HEK293T (cell line): ENCODE measurements around the gene GALNT18.

Experiments used
- CTCF ChIA-PET: fragments of 350-600 bp; formaldehyde crosslinking; extraction: SDS; loops from one replicate; lab custom pipeline; 2021; ENCODE audit warnings: antibody characterized with exemption, inconsistent platforms; lab: Yijun Ruan, JAX
- POLR2A ChIA-PET: fragments of 350-600 bp; formaldehyde crosslinking; extraction: SDS; loops from one replicate; lab custom pipeline; 2020; ENCODE audit warnings: antibody characterized with exemption, inconsistent platforms; lab: Yijun Ruan, JAX
- DNase-seq: peaks from one replicate; pipeline ENCODE4 v3.0.0; 2012; ENCODE audit warnings: mixed read lengths; ENCODE audit errors: extremely low spot score
- ARNT ChIP-seq: fragments of 450-650 bp; IDR thresholded peaks from 2 replicates; pipeline ENCODE4 v1.6.1; 2017; ENCODE audit warnings: mild to moderate bottlenecking
- BHLHE40 ChIP-seq: fragments of 450-650 bp; IDR thresholded peaks from 2 replicates; pipeline ENCODE4 v1.6.1; 2016; ENCODE audit warnings: mild to moderate bottlenecking, moderate library complexity, borderline replicate concordance
- CTBP1 ChIP-seq: fragments of 450-650 bp; IDR thresholded peaks from 2 replicates; pipeline ENCODE4 v1.6.1; 2016; ENCODE audit warnings: borderline replicate concordance
- ELF4 ChIP-seq: fragments of 450-650 bp; IDR thresholded peaks from 2 replicates; pipeline ENCODE4 v1.6.1; 2017; ENCODE audit warnings: antibody characterized with exemption
- FOXA1 ChIP-seq: fragments of 450-650 bp; IDR thresholded peaks from 2 replicates; pipeline ENCODE4 v1.6.1; 2016; ENCODE audit warnings: mild to moderate bottlenecking
- FOXK2 ChIP-seq: fragments of 450-650 bp; IDR thresholded peaks from 2 replicates; pipeline ENCODE4 v1.6.1; 2016; ENCODE audit warnings: mild to moderate bottlenecking
- FOXM1 ChIP-seq: fragments of 450-650 bp; IDR thresholded peaks from 2 replicates; pipeline ENCODE4 v1.6.1; 2017; ENCODE audit warnings: mild to moderate bottlenecking, borderline replicate concordance
- HDGF ChIP-seq: fragments of 450-650 bp; IDR thresholded peaks from 2 replicates; pipeline ENCODE4 v1.6.1; 2017; ENCODE audit warnings: antibody characterized with exemption, borderline replicate concordance
- L3MBTL2 ChIP-seq: fragments of 450-650 bp; conservative IDR thresholded peaks from 2 replicates; pipeline ENCODE4 v1.6.1; 2016; ENCODE audit warnings: mild to moderate bottlenecking
- LEF1 ChIP-seq: fragments of 450-650 bp; IDR thresholded peaks from 2 replicates; pipeline ENCODE4 v1.6.1; 2017; ENCODE audit warnings: mild to moderate bottlenecking, borderline replicate concordance
- NFRKB ChIP-seq: fragments of 450-650 bp; IDR thresholded peaks from 2 replicates; pipeline ENCODE4 v1.6.1; 2016; ENCODE audit warnings: mild to moderate bottlenecking, moderate library complexity
- SP1 ChIP-seq: fragments of 450-650 bp; IDR thresholded peaks from 2 replicates; pipeline ENCODE4 v1.6.1; 2017
- SUZ12 ChIP-seq: fragments of 450-650 bp; IDR thresholded peaks from 2 replicates; pipeline ENCODE4 v1.6.1; 2016; ENCODE audit warnings: mild to moderate bottlenecking
- TARDBP ChIP-seq: fragments of 450-650 bp; IDR thresholded peaks from 2 replicates; pipeline ENCODE4 v1.6.1; 2016
- ZNF384 ChIP-seq: fragments of 450-650 bp; IDR thresholded peaks from 2 replicates; pipeline ENCODE4 v1.6.1; 2016
- TF ChIP-seq, protein P1 (sequence below): fragments of 450-650 bp; IDR thresholded peaks from 2 replicates; pipeline ENCODE4 v1.6.1; 2016

GALNT18 gene

DNA sequence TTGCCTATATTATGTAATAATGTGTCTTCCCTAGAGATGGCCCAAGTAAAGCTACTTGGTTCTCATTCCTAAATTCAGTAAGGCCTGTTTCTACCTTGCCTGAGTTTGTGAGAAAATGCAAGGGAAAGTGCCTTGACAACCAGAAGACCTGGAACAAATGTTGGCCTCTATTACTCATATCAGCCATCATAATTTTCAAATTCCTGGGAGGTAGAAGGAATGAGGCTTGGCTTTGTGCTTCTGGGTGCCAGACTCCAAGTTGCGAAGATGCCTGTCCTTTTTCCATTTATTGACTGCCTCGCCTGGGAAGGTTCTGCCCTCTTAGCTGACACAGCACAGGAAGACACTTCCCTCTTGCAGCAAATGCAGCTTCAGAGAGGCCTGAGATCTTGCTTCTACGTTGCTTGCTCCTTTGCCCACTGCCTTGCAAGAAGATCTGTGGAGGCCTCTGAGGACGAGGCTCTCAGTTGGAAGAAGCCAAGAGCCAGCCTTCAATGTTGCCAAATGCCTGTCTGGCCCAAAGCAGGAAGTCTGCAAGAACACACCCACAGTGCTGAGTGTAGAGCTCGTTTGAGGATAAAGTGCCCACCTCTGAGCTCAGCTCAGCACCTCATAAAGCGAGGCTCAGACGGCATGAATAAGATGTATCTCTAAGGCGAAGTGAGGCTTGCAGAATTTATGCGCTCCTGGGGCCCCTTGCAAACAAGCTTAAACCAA, 120.1 kb downstream of the GALNT18 start:
- no peak for DNase-seq
- CTCF ChIA-PET: no interaction called here

DNA sequence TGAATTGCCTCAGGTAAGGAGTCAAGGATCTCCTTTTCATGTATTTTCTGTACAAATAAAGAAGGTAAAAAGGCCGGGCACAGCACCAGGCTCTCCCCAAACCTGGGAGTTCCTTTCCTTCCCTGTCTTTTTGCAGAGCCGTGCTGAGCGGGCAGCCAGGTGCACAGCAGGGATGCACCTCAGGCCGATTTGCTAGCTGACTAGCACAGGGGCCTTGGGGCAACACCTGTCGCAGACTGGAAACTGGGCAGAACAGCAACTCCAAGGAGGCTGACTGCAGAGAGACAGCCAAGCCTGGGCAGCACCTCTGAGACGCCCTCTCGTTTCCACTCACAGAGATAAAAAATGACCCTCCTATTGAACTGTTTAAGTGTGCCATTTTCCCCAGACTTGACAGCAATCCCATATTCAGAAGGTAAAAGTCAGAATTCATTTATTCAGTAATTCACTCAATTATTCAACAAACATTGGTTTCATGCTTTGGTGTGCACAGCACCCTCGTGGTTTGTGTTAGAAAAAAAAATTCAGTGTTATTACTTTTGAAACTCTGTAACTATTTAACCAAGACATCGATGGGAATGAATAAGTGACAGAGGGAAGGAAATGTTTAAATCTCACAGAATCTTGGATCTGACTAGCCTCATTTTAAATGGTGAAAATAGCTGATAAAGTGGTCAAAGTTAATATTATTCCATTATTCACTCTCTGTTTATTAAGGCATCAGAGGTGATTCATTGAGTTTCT, 120.9 kb downstream of the GALNT18 start:
- ChIA-PET POLR2A (no interaction called here), CTCF (no interaction called here)
- TF ChIP-seq L3MBTL2 (no peak), NFRKB (no peak), CTBP1 (no peak), SP1 (no peak), FOXK2 (no peak), ARNT (no peak), ZNF384 (no peak), LEF1 (no peak), FOXA1 (no peak), ELF4 (no peak), SUZ12 (no peak), FOXM1 (no peak), TARDBP (no peak), HDGF (no peak), BHLHE40 (no peak)
- TF ChIP-seq, protein P1, sequence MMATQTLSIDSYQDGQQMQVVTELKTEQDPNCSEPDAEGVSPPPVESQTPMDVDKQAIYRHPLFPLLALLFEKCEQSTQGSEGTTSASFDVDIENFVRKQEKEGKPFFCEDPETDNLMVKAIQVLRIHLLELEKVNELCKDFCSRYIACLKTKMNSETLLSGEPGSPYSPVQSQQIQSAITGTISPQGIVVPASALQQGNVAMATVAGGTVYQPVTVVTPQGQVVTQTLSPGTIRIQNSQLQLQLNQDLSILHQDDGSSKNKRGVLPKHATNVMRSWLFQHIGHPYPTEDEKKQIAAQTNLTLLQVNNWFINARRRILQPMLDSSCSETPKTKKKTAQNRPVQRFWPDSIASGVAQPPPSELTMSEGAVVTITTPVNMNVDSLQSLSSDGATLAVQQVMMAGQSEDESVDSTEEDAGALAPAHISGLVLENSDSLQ: no peak
- no peak for DNase-seq

More for the DNA sequence above, 120.1 kb downstream of the GALNT18 start:
- POLR2A ChIA-PET: no interaction called here
- TF ChIP-seq NFRKB (no peak), ELF4 (no peak), TARDBP (no peak), LEF1 (no peak), FOXM1 (no peak), HDGF (no peak), FOXK2 (no peak), CTBP1 (no peak), SP1 (no peak), SUZ12 (no peak), ZNF384 (no peak)
- TF ChIP-seq, protein P1: no peak

- CTCF ChIA-PET: no interaction called here
- TF ChIP-seq L3MBTL2: no peak
- TF ChIP-seq FOXM1: no peak
- TF ChIP-seq HDGF: no peak
- TF ChIP-seq FOXK2: no peak
- TF ChIP-seq CTBP1: no peak
- TF ChIP-seq ZNF384: no peak
- TF ChIP-seq FOXA1: no peak
- TF ChIP-seq BHLHE40: no peak
- no peak for TF ChIP-seq LEF1
- no peak for TF ChIP-seq NFRKB
- TF ChIP-seq TARDBP: no peak
- TF ChIP-seq ELF4: no peak
- no peak for TF ChIP-seq SP1
- TF ChIP-seq ARNT: no peak
- TF ChIP-seq, protein P1: no peak
- no peak for TF ChIP-seq SUZ12
- no peak for DNase-seq
- POLR2A ChIA-PET: no interaction called here
These were observed 122.5 kb downstream of the GALNT18 start for GRCh38 chr11:11499300-11499699.

DNA sequence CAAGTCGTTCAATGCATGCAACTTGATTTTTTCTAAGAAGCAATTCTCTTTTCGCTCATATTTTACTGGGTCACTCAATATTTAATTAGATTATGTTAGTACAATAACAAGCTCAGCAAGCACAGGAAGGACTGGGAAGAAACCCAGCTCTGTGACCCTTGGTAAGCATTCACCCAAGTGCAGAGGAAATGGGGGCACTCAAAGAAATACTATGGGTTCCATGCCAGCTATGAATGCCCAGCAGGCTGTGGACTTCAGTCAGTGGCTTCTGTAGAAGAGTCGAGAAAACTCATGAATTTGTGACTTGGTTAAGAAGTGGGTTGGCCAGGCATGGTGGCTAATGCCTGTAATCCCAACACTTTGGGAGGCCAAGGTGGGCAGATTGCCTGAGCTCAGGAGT, 123.6 kb downstream of the GALNT18 start:
- no peak for DNase-seq
- TF ChIP-seq ARNT (no peak), CTBP1 (no peak), FOXK2 (no peak), ELF4 (no peak), ZNF384 (no peak)
- ChIA-PET CTCF (no interaction called here), POLR2A (no interaction called here)

GRCh38 chr11:11496879-11497278, 124.9 kb downstream of the GALNT18 start:
- no peak for TF ChIP-seq SP1
- no peak for TF ChIP-seq LEF1
- no peak for TF ChIP-seq ARNT
- no peak for TF ChIP-seq TARDBP
- TF ChIP-seq SUZ12: no peak
- no peak for TF ChIP-seq FOXA1
- TF ChIP-seq HDGF: no peak
- no peak for TF ChIP-seq CTBP1
- no peak for TF ChIP-seq NFRKB
- no peak for TF ChIP-seq FOXK2
- CTCF ChIA-PET: no interaction called here
- POLR2A ChIA-PET: no interaction called here
- DNase-seq: no peak

DNA sequence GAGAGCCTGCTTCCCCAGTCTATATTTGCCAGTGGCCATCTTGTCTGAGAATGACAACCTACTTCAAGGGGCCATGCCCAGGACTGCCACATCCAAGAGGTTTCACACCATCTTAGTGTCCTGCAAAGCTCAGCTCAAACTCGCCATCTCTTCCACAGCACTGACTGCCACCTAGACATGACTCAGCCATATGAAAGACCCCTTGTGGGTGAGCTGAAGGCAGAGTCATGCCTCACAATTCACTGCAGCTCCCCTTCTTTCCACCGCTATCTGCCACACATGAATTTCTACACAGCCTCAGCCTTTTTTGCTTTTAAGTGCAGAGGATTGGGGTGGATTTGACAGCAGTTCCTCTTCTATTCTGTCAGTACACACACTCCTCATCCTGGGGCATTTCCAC, 127.5 kb downstream of the GALNT18 start:
- TF ChIP-seq FOXA1 (no peak), SUZ12 (no peak), FOXK2 (no peak)
- ChIA-PET POLR2A (no interaction called here), CTCF (no interaction called here)
- no peak for DNase-seq

DNA sequence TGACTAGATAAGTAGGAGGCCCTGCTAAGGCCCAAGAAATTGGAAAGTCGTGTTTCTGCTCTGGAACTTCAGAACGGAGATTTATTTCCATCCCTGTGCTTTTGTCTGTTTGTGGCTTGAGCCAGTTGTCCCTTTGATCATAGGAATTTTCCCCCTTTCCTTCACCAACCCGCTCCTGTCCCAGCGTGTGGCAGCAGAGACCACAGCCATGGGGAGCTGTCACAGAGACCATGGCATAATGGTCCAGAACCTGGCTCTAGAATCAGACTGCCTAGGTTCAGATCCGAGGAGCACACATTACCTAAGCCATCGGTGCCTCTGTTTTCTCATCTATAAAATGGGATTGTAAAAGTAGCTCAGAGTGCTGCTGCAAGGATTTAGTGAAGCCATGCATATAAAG, 128.1 kb downstream of the GALNT18 start:
- ChIA-PET POLR2A (no interaction called here), CTCF (interaction anchor here (0.6 kb wide), 1 partner anchor 56 kb away, joined by 9 read pairs; no protein-coding TSS in a partner anchor)
- DNase-seq: no peak
- no peak for TF ChIP-seq TARDBP
- TF ChIP-seq ZNF384: no peak
- no peak for TF ChIP-seq CTBP1
- TF ChIP-seq HDGF: no peak
- no peak for TF ChIP-seq FOXK2
- TF ChIP-seq NFRKB: no peak
- TF ChIP-seq FOXA1: no peak
- TF ChIP-seq, protein P1: no peak
- TF ChIP-seq SUZ12: no peak
- no peak for TF ChIP-seq BHLHE40
- TF ChIP-seq L3MBTL2: no peak
- TF ChIP-seq ELF4: no peak
- no peak for TF ChIP-seq FOXM1
- no peak for TF ChIP-seq LEF1
- TF ChIP-seq ARNT: no peak
- no peak for TF ChIP-seq SP1
